RWPE2 (cell line): ENCODE data around the gene CEBPB.

Experiments used
- ATAC-seq: fragments of 200-7000 bp; cut with Tn5 transposase; 3 replicates; pipeline ENCODE4 v1.9.1; 2021; ENCODE audit warnings: low read depth
- DNase-seq: peaks from one replicate; pipeline ENCODE4 v3.0.0-alpha.2; 2020; ENCODE audit warnings: low spot score
- H3K27ac ChIP-seq: fragments of 450-650 bp; 2 replicates; pipeline ENCODE4 v1.5.1; 2017; ENCODE audit warnings: mild to moderate bottlenecking; ENCODE audit not compliant: poor library complexity, severe bottlenecking
- H3K27me3 ChIP-seq: fragments of 250-450 bp; sonication (Bioruptor Pico); 2 replicates; pipeline ENCODE4 v1.5.1; 2021; ENCODE audit warnings: mild to moderate bottlenecking, moderate library complexity; ENCODE audit not compliant: insufficient read depth, poor library complexity, severe bottlenecking
- H3K36me3 ChIP-seq: fragments of 250-450 bp; sonication (Bioruptor Pico); 2 replicates; pipeline ENCODE4 v1.5.1; 2020; ENCODE audit warnings: low read depth, mild to moderate bottlenecking, moderate library complexity
- H3K4me1 ChIP-seq: fragments of 250-450 bp; sonication (Bioruptor Pico); 2 replicates; pipeline ENCODE4 v1.5.1; 2021; ENCODE audit warnings: mild to moderate bottlenecking, moderate library complexity; ENCODE audit not compliant: insufficient read depth, poor library complexity, severe bottlenecking
- H3K4me3 ChIP-seq: fragments of 250-450 bp; sonication (Bioruptor Pico); 2 replicates; pipeline ENCODE4 v1.5.1; 2021; ENCODE audit warnings: mild to moderate bottlenecking, moderate library complexity; ENCODE audit not compliant: severe bottlenecking
- H3K9me3 ChIP-seq: fragments of 250-450 bp; sonication (Bioruptor Pico); 2 replicates; pipeline ENCODE4 v1.5.1; 2021; ENCODE audit warnings: mild to moderate bottlenecking, moderate library complexity; ENCODE audit not compliant: severe bottlenecking
- TF ChIP-seq, protein P1 (sequence below): fragments of 450-650 bp; IDR thresholded peaks from one replicate; pipeline ENCODE4 v1.5.1; 2017; ENCODE audit warnings: mild to moderate bottlenecking, moderate library complexity; ENCODE audit not compliant: poor library complexity, severe bottlenecking

CEBPB gene

DNA sequence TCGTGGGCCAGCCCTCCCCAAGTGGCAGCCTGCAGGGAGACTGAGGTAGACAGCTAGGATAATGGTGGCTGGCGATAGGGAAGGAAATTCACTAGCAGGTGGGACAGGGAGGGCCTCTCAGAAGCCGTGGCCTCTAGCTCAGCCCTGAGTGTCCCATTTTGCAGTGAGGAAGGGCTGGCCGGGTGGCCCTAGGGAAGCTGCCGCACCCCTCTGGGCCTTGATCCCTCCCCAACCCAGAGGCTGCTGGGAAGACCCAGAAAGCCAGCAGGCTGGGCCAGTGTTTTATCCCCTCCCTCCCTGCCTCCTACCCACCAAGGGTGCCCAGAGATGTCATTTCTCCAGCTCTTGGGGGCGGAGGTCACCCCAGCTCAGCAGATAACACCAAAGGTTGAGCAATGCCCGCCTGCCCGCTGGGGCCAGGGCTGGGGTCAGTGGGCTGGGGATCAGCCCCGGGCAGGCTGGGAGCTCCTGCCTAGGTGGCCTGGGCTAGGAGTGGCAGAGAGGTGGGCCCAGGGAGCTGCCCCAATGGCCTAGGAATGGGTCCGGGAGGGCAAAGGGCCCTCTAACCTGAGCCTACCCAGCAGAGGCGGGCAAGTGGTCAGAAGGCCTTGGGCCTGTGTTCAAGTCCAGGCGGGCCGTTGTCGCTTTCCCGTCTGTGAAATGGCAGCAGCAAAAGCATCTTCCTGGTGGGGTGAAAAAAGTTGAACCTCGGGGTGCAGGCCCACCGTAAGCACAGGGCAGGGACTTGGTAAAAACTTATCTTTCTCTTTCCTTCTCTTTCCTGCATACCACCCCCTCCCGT, 1.6 kb upstream of the CEBPB start:
- Histone ChIP-seq H3K4me3 (no peak overlapping the region), H3K36me3 (peaks cover 20% of the 10 kb centered on the region), H3K27ac (no peak overlapping the region), H3K27me3 (no peaks in the 10 kb centered on the region), H3K4me1 (peaks cover 10% of the 10 kb centered on the region), H3K9me3 (no peaks in the 10 kb centered on the region)
- TF ChIP-seq, protein P1, sequence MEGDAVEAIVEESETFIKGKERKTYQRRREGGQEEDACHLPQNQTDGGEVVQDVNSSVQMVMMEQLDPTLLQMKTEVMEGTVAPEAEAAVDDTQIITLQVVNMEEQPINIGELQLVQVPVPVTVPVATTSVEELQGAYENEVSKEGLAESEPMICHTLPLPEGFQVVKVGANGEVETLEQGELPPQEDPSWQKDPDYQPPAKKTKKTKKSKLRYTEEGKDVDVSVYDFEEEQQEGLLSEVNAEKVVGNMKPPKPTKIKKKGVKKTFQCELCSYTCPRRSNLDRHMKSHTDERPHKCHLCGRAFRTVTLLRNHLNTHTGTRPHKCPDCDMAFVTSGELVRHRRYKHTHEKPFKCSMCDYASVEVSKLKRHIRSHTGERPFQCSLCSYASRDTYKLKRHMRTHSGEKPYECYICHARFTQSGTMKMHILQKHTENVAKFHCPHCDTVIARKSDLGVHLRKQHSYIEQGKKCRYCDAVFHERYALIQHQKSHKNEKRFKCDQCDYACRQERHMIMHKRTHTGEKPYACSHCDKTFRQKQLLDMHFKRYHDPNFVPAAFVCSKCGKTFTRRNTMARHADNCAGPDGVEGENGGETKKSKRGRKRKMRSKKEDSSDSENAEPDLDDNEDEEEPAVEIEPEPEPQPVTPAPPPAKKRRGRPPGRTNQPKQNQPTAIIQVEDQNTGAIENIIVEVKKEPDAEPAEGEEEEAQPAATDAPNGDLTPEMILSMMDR = no peak
- peak; percentile 87 for DNase-seq
- ATAC-seq = no peak

DNA sequence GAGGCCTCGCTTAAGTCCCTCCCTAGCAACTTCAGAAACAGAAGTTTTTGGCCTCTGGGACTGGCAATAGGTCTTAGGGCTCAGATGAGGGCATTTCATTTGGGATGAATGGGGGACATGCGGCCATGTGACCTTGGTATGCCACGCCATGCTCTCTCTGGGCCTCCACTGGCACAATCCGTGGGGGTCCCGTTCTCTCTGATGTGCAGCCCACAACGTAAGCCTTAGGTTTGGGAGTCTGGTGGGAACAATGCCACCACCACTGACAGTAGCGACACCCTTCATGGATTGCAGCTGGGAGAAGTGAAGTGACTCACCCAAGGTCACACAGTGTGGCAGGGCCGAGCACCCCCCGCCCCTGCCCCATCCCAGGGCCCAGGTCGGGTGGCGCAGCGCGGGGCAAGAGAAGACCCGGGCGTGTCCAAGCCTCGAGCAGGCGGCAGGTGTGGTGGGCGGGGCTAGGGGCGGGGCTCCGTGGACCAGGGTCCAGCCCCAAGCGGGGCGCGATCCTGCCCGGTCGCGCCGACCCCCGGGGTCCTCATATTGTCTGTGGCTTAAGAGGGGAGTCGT, 864 bp upstream of the CEBPB start:
- peak overlapping the region; percentile 87 for H3K27ac ChIP-seq
- DNase-seq (peak; percentile 90), ATAC-seq (no peak)
- H3K27me3 ChIP-seq = no peaks in the 10 kb centered on the region
- peak overlapping the region; percentile 92 for H3K4me3 ChIP-seq
- no peaks in the 10 kb centered on the region for H3K9me3 ChIP-seq
- peaks cover 10% of the 10 kb centered on the region for H3K4me1 ChIP-seq
- H3K36me3 ChIP-seq = peaks cover 27% of the 10 kb centered on the region
- TF ChIP-seq, protein P1 = no peak

DNA sequence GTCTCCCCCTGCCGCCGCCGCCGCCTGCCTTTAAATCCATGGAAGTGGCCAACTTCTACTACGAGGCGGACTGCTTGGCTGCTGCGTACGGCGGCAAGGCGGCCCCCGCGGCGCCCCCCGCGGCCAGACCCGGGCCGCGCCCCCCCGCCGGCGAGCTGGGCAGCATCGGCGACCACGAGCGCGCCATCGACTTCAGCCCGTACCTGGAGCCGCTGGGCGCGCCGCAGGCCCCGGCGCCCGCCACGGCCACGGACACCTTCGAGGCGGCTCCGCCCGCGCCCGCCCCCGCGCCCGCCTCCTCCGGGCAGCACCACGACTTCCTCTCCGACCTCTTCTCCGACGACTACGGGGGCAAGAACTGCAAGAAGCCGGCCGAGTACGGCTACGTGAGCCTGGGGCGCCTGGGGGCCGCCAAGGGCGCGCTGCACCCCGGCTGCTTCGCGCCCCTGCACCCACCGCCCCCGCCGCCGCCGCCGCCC, 474 bp downstream of the CEBPB start:
- DNase-seq = peak; percentile 91
- peak overlapping the region; percentile 87 for H3K27ac ChIP-seq
- H3K4me3 ChIP-seq = peak overlapping the region; percentile 92
- peaks cover 10% of the 10 kb centered on the region for H3K4me1 ChIP-seq
- H3K9me3 ChIP-seq = no peaks in the 10 kb centered on the region
- no peaks in the 10 kb centered on the region for H3K27me3 ChIP-seq
- H3K36me3 ChIP-seq = peaks cover 28% of the 10 kb centered on the region
- peak; percentile 3 for ATAC-seq
- TF ChIP-seq, protein P1 = no peak

DNA sequence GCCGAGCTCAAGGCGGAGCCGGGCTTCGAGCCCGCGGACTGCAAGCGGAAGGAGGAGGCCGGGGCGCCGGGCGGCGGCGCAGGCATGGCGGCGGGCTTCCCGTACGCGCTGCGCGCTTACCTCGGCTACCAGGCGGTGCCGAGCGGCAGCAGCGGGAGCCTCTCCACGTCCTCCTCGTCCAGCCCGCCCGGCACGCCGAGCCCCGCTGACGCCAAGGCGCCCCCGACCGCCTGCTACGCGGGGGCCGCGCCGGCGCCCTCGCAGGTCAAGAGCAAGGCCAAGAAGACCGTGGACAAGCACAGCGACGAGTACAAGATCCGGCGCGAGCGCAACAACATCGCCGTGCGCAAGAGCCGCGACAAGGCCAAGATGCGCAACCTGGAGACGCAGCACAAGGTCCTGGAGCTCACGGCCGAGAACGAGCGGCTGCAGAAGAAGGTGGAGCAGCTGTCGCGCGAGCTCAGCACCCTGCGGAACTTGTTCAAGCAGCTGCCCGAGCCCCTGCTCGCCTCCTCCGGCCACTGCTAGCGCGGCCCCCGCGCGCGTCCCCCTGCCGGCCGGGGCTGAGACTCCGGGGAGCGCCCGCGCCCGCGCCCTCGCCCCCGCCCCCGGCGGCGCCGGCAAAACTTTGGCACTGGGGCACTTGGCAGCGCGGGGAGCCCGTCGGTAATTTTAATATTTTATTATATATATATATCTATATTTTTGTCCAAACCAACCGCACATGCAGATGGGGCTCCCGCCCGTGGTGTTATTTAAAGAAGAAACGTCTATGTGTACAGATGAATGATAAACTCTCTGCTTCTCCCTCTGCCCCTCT, 1.1 kb downstream of the CEBPB start:
- TF ChIP-seq, protein P1 = peak; percentile 49
- peak overlapping the region; percentile 87 for H3K27ac ChIP-seq
- H3K9me3 ChIP-seq = no peaks in the 10 kb centered on the region
- DNase-seq = peak; percentile 90
- ATAC-seq = peak; percentile 5; the same call in 2 of the 3 replicates
- peak overlapping the region; percentile 92 for H3K4me3 ChIP-seq
- H3K27me3 ChIP-seq = no peaks in the 10 kb centered on the region
- peaks cover 28% of the 10 kb centered on the region for H3K36me3 ChIP-seq
- peaks cover 10% of the 10 kb centered on the region for H3K4me1 ChIP-seq
